ENCODE data around the gene FHDC1.

DNA sequence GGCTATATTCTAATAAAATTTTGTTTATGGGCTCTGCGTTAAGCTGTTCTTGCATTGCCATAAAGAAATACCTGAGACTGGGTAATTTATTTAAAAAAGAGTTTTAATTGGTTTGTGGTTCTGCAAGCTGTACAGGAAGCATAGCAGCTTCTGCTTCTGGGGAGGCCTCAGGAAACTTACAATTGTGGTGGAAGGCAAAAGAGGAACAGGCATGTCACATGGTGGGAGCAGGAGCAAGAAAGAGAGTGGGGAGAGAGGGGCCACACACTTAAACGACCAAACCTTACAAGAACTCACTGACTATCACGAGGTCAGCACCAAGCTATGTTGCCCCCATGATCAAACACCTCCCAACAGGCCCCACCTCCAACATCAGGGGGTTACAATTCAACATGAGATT, 74.0 kb downstream of the FHDC1 start:
- TF ChIP-seq POLR2A (IDR thresholded peaks at IDR 0.05): no peak
- TF ChIP-seq, protein P1, sequence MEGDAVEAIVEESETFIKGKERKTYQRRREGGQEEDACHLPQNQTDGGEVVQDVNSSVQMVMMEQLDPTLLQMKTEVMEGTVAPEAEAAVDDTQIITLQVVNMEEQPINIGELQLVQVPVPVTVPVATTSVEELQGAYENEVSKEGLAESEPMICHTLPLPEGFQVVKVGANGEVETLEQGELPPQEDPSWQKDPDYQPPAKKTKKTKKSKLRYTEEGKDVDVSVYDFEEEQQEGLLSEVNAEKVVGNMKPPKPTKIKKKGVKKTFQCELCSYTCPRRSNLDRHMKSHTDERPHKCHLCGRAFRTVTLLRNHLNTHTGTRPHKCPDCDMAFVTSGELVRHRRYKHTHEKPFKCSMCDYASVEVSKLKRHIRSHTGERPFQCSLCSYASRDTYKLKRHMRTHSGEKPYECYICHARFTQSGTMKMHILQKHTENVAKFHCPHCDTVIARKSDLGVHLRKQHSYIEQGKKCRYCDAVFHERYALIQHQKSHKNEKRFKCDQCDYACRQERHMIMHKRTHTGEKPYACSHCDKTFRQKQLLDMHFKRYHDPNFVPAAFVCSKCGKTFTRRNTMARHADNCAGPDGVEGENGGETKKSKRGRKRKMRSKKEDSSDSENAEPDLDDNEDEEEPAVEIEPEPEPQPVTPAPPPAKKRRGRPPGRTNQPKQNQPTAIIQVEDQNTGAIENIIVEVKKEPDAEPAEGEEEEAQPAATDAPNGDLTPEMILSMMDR (IDR thresholded peaks at IDR 0.05): no peak

All from body of pancreas (tissue), 4 donors.